Cardiac atrium fibroblast (primary cell): ENCODE data around the gene SAMD7. TPM values are rescaled to one million over a fixed set of nuclear protein-coding genes. Genes with fewer than 3 reads are reported as not detected.

Experiments used
- total RNA-seq: library from RNA; depleted of rRNA; stranded (reverse); fragments of >200 nt; gene quantifications from 2 replicates; pipeline ENCODE4 v1.2.3, GENCODE V29; 2015

Gene SAMD7, protein sequence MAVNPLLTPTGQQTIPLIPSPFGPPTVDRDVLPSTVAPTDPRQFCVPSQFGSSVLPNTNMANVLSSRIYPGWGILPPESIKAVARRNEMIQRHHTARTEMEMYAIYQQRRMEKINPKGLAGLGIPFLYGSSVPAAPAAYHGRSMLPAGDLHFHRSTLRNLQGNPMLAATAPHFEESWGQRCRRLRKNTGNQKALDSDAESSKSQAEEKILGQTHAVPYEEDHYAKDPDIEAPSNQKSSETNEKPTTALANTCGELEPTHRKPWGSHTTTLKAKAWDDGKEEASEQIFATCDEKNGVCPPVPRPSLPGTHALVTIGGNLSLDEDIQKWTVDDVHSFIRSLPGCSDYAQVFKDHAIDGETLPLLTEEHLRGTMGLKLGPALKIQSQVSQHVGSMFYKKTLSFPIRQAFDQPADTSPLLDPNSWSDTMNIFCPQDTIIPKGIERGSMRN
- total RNA-seq, result not detected in 2 replicates

DNA sequence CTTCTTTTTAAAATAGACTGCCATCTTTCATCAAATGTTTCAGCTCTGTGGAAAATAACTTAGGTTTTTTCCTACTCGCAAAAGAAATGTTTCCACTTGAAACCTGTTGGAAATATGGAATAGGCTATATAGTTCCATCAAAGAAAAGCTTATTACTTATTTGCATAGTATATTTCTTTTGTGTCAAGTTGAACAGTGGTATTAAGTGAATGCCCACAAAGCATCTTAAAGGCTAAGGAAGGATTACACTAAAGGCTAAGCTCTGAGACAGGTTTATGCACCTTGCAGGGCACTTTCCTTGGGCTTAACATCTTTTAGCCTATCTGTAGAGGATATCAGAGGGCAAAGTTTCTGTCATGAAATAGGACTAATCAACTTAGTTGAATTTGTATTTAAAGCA is at the start of gene SAMD7:
TSS of gene SAMD7 (plus strand) at position 301 of the 400 bp plus-strand sequence. CDS start 7,927 bp downstream, outside the sequence.

GRCh38 chr3:169869484-169870220 is 41.7 kb upstream of the SAMD7 start, which contains the start of gene LRRC31:
Gene LRRC31 (minus strand): TSS chr3:169869935. CDS start chr3:169869807, 128 bp downstream.

GRCh38 chr3:169966428-169966950 is 55.1 kb downstream of the SAMD7 start, which contains the start of gene SEC62:
Gene SEC62 (plus strand): TSS chr3:169966807. CDS start chr3:169966823, 16 bp downstream.

Other genes starting within 250 kb of the SAMD7 start
- 26.5 and 32.6 TPM in 2 replicates for gene MECOM, start 247.9 kb upstream of the SAMD7 start, total RNA-seq
- 198 and 340 TPM in 2 replicates for gene TERC, start 146.5 kb upstream of the SAMD7 start, total RNA-seq
- 2.1 and 7.2 TPM in 2 replicates for gene ACTRT3, start 142.0 kb upstream of the SAMD7 start, total RNA-seq
- gene MYNN, start 138.2 kb upstream of the SAMD7 start, total RNA-seq, result 9.9 and 11.7 TPM in 2 replicates
- gene LRRIQ4, start 98.7 kb upstream of the SAMD7 start, total RNA-seq, result not detected in 2 replicates
- gene LRRC34, start 98.7 kb upstream of the SAMD7 start, total RNA-seq, result 1.6 and 10.5 TPM in 2 replicates
- not detected in 2 replicates for gene LRRC31, start 41.6 kb upstream of the SAMD7 start, total RNA-seq
- gene SEC62, start 55.2 kb downstream of the SAMD7 start, total RNA-seq, result 20.2 and 28.7 TPM in 2 replicates
- gene GPR160, start 126.4 kb downstream of the SAMD7 start, total RNA-seq, result 0.16 and 3.1 TPM in 2 replicates